Upper lobe of left lung (tissue), 4 donors: Measurements from ENCODE around the gene CYTH3.

Experiments used
- CTCF ChIP-seq, 6 experiments: fragments of 450-650 bp in 4 of 6; fragments of 200-600 bp in 2 of 6; sonication (generic) in 2 of 6; IDR thresholded peaks; one replicate each; pipeline ENCODE4 v1.5.1; 2016 to 2019; ENCODE audit warnings: antibody characterized with exemption in 6 of 6
- POLR2A ChIP-seq, 4 donors: fragments of 450-650 bp; IDR thresholded peaks; one replicate each; pipeline ENCODE4 v1.5.1; 2016 to 2017; ENCODE audit warnings: antibody characterized with exemption in 4 of 4, mild to moderate bottlenecking in 2 of 4

DNA sequence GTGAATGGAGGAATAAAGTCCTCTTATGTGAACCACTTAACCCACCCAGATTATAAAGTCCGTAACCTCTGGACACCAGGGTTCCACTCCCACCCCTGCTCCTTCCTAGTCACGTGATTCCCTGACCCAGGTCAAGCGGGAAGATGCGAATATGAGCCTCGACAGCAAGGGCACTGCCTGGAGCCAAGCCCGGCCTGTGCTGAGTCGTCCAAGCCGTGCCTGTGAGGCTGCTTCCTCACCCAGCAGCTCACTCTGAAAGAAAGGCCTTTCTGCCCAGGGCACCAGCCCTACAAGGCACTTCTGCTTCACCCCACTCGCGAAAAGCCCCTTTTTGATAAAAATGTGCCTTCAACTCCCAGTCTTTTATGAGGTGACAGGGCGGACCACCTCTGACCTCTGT, 85.8 kb downstream of the CYTH3 start:
- TF ChIP-seq CTCF (IDR thresholded peaks at IDR 0.05): no peak
- TF ChIP-seq POLR2A (IDR thresholded peaks at IDR 0.05): no peak
